Prostate gland (tissue), 2 donors: ENCODE data around the gene PTH2R. TPM values are rescaled to one million over a fixed set of nuclear protein-coding genes. Genes with fewer than 3 reads are reported as not detected.
"Not testable (repeated sequence)": the region's sequence is repeated elsewhere in the genome, so short reads cannot be mapped to it uniquely, and the experiment has no call there.

Source experiments
- DNase-seq: peaks from one replicate; pipeline ENCODE4 v3.0.0-alpha.2; 2019; ENCODE audit warnings: low spot score
- H3K27ac ChIP-seq, 2 donors: fragments of 200-600 bp; sonication (generic); 2 replicates each; pipeline ENCODE4 v1.5.1; 2017 to 2019
- H3K27me3 ChIP-seq: fragments of 200-600 bp; sonication (generic); replicated peaks from 2 replicates; pipeline ENCODE4 v1.5.1; 2019; ENCODE audit not compliant: insufficient read depth
- H3K36me3 ChIP-seq, 2 donors: fragments of 200-600 bp; sonication (generic); 1 replicate in 1 of 2; 2 replicates in 1 of 2; pipeline versions ENCODE4 v1.5.1 to v1.8.1; 2017 to 2019
- H3K4me1 ChIP-seq: fragments of 200-600 bp; sonication (generic); replicated peaks from 2 replicates; pipeline ENCODE4 v1.5.1; 2019
- H3K4me3 ChIP-seq, 2 donors: fragments of 200-600 bp; sonication (generic); 2 replicates each; pipeline ENCODE4 v1.5.1; 2017 to 2019
- H3K9me3 ChIP-seq: fragments of 200-600 bp; sonication (generic); 2 replicates; pipeline ENCODE4 v1.5.1; 2017
- CTCF ChIP-seq, 4 experiments: fragments of 200-600 bp in 2 of 4; fragments of 450-650 bp in 2 of 4; sonication (generic) in 2 of 4; IDR thresholded peaks; 1 replicate in 3 of 4; 2 replicates in 1 of 4; pipeline ENCODE4 v1.5.1; 2016 to 2019; ENCODE audit warnings: antibody characterized with exemption in 4 of 4, mild to moderate bottlenecking in 2 of 4, moderate library complexity in 2 of 4
- POLR2A ChIP-seq: fragments of 450-650 bp; IDR thresholded peaks from one replicate; pipeline ENCODE4 v1.6.1; 2016; ENCODE audit warnings: antibody characterized with exemption, mild to moderate bottlenecking
- POLR2AphosphoS5 ChIP-seq: sonication (generic); formaldehyde crosslinking; IDR thresholded peaks from one replicate; pipeline ENCODE4 v1.6.1; 2017; ENCODE audit warnings: antibody characterized with exemption
- WGBS: methylation state at CpG from one replicate; pipeline ENCODE4 v1.1.5; 2018; 5-methylcytosine and 5-hydroxymethylcytosine counted together
- intact Hi-C: fragments of 100-400 bp; cut with DNase I; formaldehyde crosslinking; loops from one replicate; pipeline ENCODE4 v1.14.2; 2022
- total RNA-seq, 2 donors: library from RNA; depleted of rRNA; stranded (reverse); fragments of >200 nt; gene quantifications; one replicate each; pipeline ENCODE4 v1.1.0, GENCODE V29; 2016

PTH2R gene
- total RNA-seq, 2 donors from 2014 or later, result 0.09 to 0.34 TPM

- Histone ChIP-seq H3K4me3 (no peak overlapping the region), H3K27ac (no peak overlapping the region), H3K36me3 (no peaks in the 10 kb centered on the region), H3K9me3 (no peaks in the 10 kb centered on the region), H3K4me1 (no peaks in the 10 kb centered on the region), H3K27me3 (no peaks in the 10 kb centered on the region)
- TF ChIP-seq POLR2A (no peak), POLR2AphosphoS5 (no peak), CTCF (IDR thresholded peaks at IDR 0.05) (no peak)
- DNase-seq, result no peak
- 12% methylated on average over 1 of the region's 1 CpG for WGBS
- intact Hi-C loops, result loop anchor here (10.0 kb wide), 1 partner anchor 738 kb away; no protein-coding TSS in a partner anchor
These were observed 60.3 kb downstream of the PTH2R start for GRCh38 chr2:208466920-208467298.

GRCh38 chr2:208467564-208467963 is 61.0 kb downstream of the PTH2R start:
- WGBS, result 78% methylated on average over 1 of the region's 1 CpG
- Histone ChIP-seq H3K27me3 (no peaks in the 10 kb centered on the region), H3K4me1 (no peaks in the 10 kb centered on the region), H3K27ac (no peak overlapping the region), H3K36me3 (no peaks in the 10 kb centered on the region), H3K4me3 (no peak overlapping the region), H3K9me3 (no peaks in the 10 kb centered on the region)
- no peak for TF ChIP-seq POLR2AphosphoS5
- TF ChIP-seq CTCF (IDR thresholded peaks at IDR 0.05), result no peak
- no peak for TF ChIP-seq POLR2A
- DNase-seq, result no peak
- intact Hi-C loops, result loop anchor here (10.0 kb wide), 1 partner anchor 737 kb away; no protein-coding TSS in a partner anchor

- Histone ChIP-seq H3K36me3 (no peaks in the 10 kb centered on the region), H3K9me3 (no peaks in the 10 kb centered on the region), H3K27ac (no peak overlapping the region), H3K4me3 (no peak overlapping the region), H3K4me1 (no peaks in the 10 kb centered on the region), H3K27me3 (no peaks in the 10 kb centered on the region)
- no peak for DNase-seq
- intact Hi-C loops, result no loop called here
- TF ChIP-seq POLR2AphosphoS5, result no peak
- no peak for TF ChIP-seq POLR2A
- TF ChIP-seq CTCF (IDR thresholded peaks at IDR 0.05), result no peak
These were observed 71.1 kb downstream of the PTH2R start for GRCh38 chr2:208477741-208478140.

- no peaks in the 10 kb centered on the region for H3K9me3 ChIP-seq
- H3K36me3 ChIP-seq, result no peaks in the 10 kb centered on the region
- no peak overlapping the region for H3K4me3 ChIP-seq
- intact Hi-C loops, result no loop called here
- H3K27ac ChIP-seq, result no peak overlapping the region
- no peaks in the 10 kb centered on the region for H3K27me3 ChIP-seq
- WGBS, result 69% methylated on average over 5 of the region's 5 CpGs
- no peak for TF ChIP-seq CTCF (IDR thresholded peaks at IDR 0.05)
- TF ChIP-seq POLR2A, result no peak
- no peak for TF ChIP-seq POLR2AphosphoS5
- DNase-seq, result no peak
- no peaks in the 10 kb centered on the region for H3K4me1 ChIP-seq
These were observed 72.8 kb downstream of the PTH2R start for GRCh38 chr2:208479342-208479741.

GRCh38 chr2:208481945-208482344 is 75.4 kb downstream of the PTH2R start:
- H3K4me1 ChIP-seq, H3K36me3 ChIP-seq, H3K27me3 ChIP-seq, H3K4me3 ChIP-seq, DNase-seq, H3K27ac ChIP-seq, H3K9me3 ChIP-seq, intact Hi-C loops: not testable (repeated sequence)
- 71% methylated on average over 5 of the region's 5 CpGs for WGBS

GRCh38 chr2:208482453-208483015 is 75.9 kb downstream of the PTH2R start:
- H3K27me3 ChIP-seq, H3K4me3 ChIP-seq, H3K9me3 ChIP-seq, intact Hi-C loops, H3K27ac ChIP-seq, H3K36me3 ChIP-seq, DNase-seq, H3K4me1 ChIP-seq: not testable (repeated sequence)
- WGBS, result 73% methylated on average over 8 of the region's 8 CpGs
